CD1c-positive myeloid dendritic cell (primary cell): ENCODE results near the gene ZMYND15.
A peak's percentile ranks its signal among the peaks of the same experiment; 100 is the strongest.
"Not testable (repeated sequence)": the region's sequence is repeated elsewhere in the genome, so short reads cannot be mapped to it uniquely, and the experiment has no call there.

ENCODE experiments used
- DNase-seq: peaks from one replicate; pipeline ENCODE4 v3.0.0-alpha.2; 2016; ENCODE audit errors: extremely low spot score

Gene ZMYND15, protein sequence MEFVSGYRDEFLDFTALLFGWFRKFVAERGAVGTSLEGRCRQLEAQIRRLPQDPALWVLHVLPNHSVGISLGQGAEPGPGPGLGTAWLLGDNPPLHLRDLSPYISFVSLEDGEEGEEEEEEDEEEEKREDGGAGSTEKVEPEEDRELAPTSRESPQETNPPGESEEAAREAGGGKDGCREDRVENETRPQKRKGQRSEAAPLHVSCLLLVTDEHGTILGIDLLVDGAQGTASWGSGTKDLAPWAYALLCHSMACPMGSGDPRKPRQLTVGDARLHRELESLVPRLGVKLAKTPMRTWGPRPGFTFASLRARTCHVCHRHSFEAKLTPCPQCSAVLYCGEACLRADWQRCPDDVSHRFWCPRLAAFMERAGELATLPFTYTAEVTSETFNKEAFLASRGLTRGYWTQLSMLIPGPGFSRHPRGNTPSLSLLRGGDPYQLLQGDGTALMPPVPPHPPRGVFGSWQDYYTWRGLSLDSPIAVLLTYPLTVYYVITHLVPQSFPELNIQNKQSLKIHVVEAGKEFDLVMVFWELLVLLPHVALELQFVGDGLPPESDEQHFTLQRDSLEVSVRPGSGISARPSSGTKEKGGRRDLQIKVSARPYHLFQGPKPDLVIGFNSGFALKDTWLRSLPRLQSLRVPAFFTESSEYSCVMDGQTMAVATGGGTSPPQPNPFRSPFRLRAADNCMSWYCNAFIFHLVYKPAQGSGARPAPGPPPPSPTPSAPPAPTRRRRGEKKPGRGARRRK

GRCh38 chr17:4739122-4740024, at the start of gene ZMYND15, which contains the start of gene CXCL16:
Gene ZMYND15 (plus strand): TSS chr17:4739833. CDS start chr17:4740549, 716 bp downstream.
Gene CXCL16 (minus strand): TSS chr17:4739928. CDS start chr17:4739339, 589 bp downstream.
- peak; percentile 90 for DNase-seq

DNA sequence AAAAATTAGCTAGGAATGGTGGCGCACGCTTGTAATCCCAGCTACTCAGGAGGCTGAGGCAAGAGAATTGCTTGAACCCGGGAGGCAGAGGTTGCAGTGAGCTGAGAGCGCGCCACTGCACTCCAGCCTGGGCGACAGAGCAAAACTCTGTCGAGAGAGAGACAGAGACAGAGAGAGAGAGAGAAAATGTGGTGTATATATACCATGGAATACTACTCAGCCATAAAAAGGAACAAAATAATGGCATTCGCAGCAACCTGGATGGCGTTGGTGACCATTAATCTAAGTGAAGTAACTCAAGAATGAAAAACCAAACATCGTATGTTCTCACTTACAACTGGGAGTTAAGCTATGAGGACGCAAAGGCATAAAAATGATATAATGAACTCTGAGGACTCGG, 49.8 kb upstream of the ZMYND15 start:
- DNase-seq: not testable (repeated sequence)

- DNase-seq: no peak
Observed at GRCh38 chr17:4690745-4691144, 48.9 kb upstream of the ZMYND15 start.

DNA sequence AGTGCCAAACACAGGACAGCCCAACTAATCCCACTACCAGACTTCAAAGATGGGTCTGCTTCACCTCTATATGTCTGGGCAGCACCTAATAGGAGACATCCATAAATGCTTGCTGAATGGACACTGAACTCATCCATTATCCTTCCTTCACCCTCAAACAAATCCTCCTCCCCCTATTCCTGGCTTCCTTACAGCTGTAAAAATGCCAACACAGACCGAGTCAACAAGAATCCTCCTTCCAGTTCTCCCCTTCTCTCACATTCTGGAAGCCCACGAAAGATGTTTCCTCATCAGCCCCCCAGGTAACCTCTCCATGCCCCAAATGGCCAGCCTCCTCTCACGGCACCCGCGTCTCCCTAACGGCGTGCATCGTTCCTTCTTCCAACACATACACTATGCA, 47.9 kb upstream of the ZMYND15 start:
- DNase-seq: no peak

GRCh38 chr17:4693416-4693815, 46.2 kb upstream of the ZMYND15 start:
- no peak for DNase-seq

- peak; percentile 79 for DNase-seq
Observed at GRCh38 chr17:4696437-4696805, 43.2 kb upstream of the ZMYND15 start.

DNA sequence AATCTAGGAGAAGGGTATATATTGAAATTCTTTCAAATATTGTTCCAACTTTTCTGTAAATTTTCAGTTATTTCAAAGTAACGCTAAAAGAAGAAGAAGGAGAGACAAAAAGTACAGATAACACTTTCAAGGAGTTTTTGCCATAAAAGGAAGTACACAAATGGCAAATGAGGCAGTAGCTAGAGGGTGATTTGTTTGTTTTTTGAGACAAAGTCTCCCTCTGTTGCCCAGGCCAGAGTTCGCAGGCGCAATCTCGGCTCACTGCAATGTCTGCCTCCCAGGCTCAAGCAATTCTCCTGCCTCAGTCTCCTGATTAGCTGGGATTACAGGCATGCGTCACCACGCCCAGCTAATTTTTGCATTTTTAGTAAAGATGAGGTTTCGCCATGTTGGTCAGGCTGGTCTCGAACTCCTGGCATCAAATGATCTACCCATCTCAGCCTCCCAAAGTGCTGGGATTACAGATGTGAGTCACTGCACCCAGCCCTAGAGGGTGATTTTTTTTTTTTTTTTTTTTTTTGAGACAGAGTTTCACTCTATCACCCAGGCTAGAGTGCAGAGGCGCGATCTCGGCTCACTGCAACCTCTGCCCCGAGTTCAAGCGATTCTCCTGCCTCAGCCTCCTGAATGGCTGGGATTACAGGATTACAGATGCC, 40.1 kb upstream of the ZMYND15 start:
- DNase-seq: peak; percentile 70

DNA sequence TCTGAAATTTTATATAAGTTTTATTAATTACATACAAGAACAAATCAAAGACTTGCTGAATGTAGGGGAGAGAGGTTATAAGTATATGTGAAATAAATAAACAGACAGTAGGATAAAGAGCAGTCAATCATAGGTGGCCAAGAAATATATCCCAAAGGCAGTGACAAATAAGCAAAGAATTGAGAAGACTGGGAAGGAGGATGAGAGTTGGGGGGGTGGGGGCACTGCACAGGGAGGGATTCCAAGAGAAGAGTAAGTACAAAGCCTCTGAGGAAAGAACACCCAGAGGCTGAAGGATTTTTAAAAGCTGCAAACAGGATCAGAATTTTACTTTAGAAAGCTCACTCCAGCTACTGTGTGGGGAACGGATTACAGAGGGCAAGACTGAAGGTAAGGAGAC, 38.5 kb upstream of the ZMYND15 start:
- DNase-seq: no peak

GRCh38 chr17:4703330-4703691, 36.3 kb upstream of the ZMYND15 start:
- no peak for DNase-seq

GRCh38 chr17:4704574-4704907, 35.1 kb upstream of the ZMYND15 start:
- not testable (repeated sequence) for DNase-seq

GRCh38 chr17:4704991-4705390, 34.6 kb upstream of the ZMYND15 start:
- no peak for DNase-seq

GRCh38 chr17:4706121-4706520, 33.5 kb upstream of the ZMYND15 start:
- DNase-seq: no peak

DNA sequence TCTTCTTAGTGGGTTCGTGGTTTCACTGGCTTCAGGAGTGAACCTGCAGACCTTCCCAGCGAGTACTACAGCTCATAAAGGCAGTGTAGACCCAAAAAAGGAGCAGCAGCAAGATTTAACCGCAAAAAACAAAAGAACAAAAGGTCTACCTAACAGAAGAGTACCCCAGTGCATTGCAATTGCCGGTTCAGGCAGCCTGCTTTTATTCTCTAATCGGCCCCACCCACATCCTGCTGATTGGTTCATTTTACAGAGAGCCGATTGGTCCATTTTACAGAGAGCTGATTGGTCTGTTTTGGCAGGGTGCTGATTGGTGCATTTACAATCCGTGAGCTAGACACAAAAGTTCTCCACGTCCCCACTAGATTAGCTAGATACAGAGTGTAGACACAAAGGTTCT, 31.2 kb upstream of the ZMYND15 start:
- DNase-seq: peak; percentile 40

- DNase-seq: peak; percentile 99
Observed at GRCh38 chr17:4709794-4710692, 29.6 kb upstream of the ZMYND15 start, which contains the start of gene ARRB2. Gene ARRB2 (plus strand): TSS chr17:4710632. CDS start chr17:4710722, 90 bp downstream.

DNA sequence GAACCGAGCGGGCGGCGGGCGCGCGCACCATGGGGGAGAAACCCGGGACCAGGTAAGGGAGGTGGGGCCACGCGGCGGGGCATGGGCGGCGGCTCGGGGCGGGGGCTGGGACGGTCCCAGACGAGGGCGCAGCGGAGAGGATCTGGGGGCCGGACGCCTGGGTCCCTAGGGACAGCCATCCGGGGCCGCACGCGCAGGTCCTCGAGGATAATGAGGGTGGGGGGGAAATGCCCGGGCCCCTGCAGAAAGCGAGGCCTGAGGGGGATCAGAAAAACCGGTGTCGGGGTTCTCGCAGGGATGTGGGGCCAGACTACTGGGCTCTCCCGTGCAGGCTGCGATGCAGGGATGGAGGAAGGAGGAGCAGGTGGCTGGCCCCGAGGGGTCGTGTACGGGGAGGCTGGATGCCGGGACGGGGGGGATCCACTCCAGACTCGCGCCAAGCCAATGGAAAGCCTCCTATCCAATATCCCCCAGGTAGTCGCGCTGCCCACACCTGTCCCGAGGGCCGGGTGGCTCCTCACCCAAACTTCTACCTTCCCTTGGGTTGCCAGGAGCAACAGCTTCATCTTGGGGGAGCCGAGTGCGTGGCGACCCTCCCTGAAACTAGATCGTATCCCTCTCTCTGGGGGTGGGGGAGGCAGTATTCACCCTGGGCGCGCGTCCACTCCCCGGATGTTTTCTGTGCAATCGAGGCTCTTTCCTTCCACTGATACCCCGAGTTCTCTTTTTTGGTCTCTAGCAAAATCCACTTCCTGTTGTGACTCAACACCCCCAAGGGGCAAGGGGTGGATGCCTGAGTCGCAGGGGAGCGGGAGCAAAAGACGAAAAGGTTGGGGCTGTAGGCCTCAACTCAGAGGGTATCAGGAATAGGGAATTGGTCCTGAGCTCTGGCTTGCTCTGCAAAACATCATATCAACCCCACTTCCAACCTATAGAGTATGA, 28.7 kb upstream of the ZMYND15 start:
- peak; percentile 84 for DNase-seq

- peak; percentile 90 for DNase-seq
Observed at GRCh38 chr17:4711661-4712181, 27.9 kb upstream of the ZMYND15 start.

GRCh38 chr17:4712526-4712925, 27.1 kb upstream of the ZMYND15 start:
- DNase-seq: peak; percentile 57

GRCh38 chr17:4714340-4715062, 25.1 kb upstream of the ZMYND15 start:
- not testable (repeated sequence) for DNase-seq
